Subcutaneous abdominal adipose tissue (tissue), 5 donors: Measurements from ENCODE around the gene HK1.

Source experiments
- H3K27ac ChIP-seq: one replicate; pipeline ENCODE4 v1.7.0; 2013; ENCODE audit warnings: low read depth, mild to moderate bottlenecking, inconsistent platforms, low read length, moderate library complexity
- H3K27me3 ChIP-seq, 5 donors: one replicate each; pipeline ENCODE4 v1.7.0; 2013; ENCODE audit warnings: low read length in 5 of 5, inconsistent platforms in 1 of 5; ENCODE audit not compliant: control insufficient read depth in 5 of 5, insufficient read depth in 4 of 5
- H3K36me3 ChIP-seq, 5 donors: one replicate each; pipeline ENCODE4 v1.7.0; 2013; ENCODE audit warnings: low read length in 5 of 5; ENCODE audit not compliant: control insufficient read depth in 5 of 5, insufficient read depth in 5 of 5
- H3K4me1 ChIP-seq, 5 donors: one replicate each; pipeline ENCODE4 v1.7.0; 2013; ENCODE audit warnings: low read length in 5 of 5, mild to moderate bottlenecking in 3 of 5, moderate library complexity in 1 of 5; ENCODE audit not compliant: control insufficient read depth in 5 of 5, insufficient read depth in 5 of 5
- H3K4me3 ChIP-seq, 5 donors: one replicate each; pipeline ENCODE4 v1.7.0; 2013; ENCODE audit warnings: low read length in 5 of 5, low read depth in 1 of 5
- H3K9ac ChIP-seq, 5 donors: one replicate each; pipeline ENCODE4 v1.7.0; 2013; ENCODE audit warnings: low read length in 5 of 5, mild to moderate bottlenecking in 4 of 5, moderate library complexity in 3 of 5
- H3K9me3 ChIP-seq, 5 donors: one replicate each; pipeline ENCODE4 v1.7.0; 2013; ENCODE audit warnings: low read length in 5 of 5; ENCODE audit not compliant: control insufficient read depth in 5 of 5
- donor health status: healthy.
- donor health status: healthy.
- donor health status: healthy.
- donor health status: healthy.
- donor health status: healthy.

HK1 gene

GRCh38 chr10:69363666-69364065 lies 85.4 kb downstream of the HK1 start:
- Histone ChIP-seq H3K27ac (peak overlapping the region; percentile 16), H3K4me3 (no peak overlapping the region), H3K9ac (no peak overlapping the region), H3K4me1 (peaks cover 5 to 42% (median 36%) of the 10 kb centered on the region in 5 donors), H3K27me3 (no peaks in the 10 kb centered on the region), H3K36me3 (peaks cover 0 to 56% (median 33%) of the 10 kb centered on the region in 5 donors), H3K9me3 (no peaks in the 10 kb centered on the region)

DNA sequence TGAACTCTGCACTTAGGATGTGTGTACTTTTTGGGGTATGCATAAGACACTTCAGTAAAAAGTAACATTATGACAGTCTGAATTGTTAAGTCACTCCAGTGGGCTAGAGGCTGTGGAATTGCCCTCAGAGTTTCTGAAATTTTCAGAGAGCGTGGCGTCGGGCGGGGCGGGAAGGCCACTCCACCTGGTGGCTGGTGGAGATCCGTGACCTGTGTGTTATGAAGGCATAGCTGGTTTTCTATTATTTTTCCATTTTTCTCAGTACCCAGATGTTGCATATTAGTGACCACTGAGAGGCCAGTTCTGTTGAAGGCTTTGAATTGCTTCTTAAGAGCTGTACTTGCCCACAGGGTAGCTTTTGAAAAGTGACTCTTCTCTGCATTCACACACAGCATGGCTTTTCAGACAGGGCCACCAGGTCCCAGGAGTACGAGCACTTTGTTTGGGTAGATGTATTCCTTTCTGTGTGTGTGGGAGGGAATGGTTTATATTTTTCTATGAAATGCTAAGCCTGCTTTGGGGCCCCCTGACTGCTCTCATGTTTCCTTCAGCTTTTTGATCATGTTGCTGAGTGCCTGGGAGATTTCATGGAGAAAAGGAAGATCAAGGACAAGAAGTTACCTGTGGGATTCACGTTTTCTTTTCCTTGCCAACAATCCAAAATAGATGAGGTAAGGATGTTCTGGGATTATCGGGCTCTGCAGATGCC lies 86.1 kb downstream of the HK1 start:
- H3K9me3 ChIP-seq: no peaks in the 10 kb centered on the region
- no peak overlapping the region for H3K4me3 ChIP-seq
- no peak overlapping the region for H3K9ac ChIP-seq
- no peak overlapping the region for H3K27ac ChIP-seq
- H3K4me1 ChIP-seq: peaks cover 5 to 38% (median 31%) of the 10 kb centered on the region in 5 donors
- H3K36me3 ChIP-seq: peaks cover 0 to 63% (median 40%) of the 10 kb centered on the region in 5 donors
- no peaks in the 10 kb centered on the region for H3K27me3 ChIP-seq

DNA sequence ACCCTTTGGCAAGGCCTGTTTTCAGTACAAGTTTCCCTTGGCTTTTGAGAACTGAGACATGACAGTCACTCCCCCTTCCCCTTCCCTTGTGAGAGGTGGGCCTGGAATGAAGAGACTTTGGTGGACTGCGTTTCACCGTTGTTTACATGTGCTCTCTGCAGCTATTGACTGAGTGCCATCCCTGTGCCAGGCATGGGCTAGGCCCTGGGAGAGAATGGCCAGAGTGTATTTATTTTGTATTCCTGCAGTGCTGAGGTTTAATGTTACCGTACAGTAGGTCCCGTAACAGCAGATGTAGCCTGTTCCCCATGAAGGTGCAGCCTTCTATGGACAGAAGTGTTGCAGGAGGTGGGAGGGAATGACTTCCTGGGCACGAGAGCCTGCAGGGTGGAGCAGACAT lies 88.4 kb downstream of the HK1 start:
- no peaks in the 10 kb centered on the region for H3K9me3 ChIP-seq
- no peak overlapping the region for H3K4me3 ChIP-seq
- H3K4me1 ChIP-seq: peaks cover 3 to 14% (median 10%) of the 10 kb centered on the region in 5 donors
- H3K27me3 ChIP-seq: no peaks in the 10 kb centered on the region
- H3K36me3 ChIP-seq: peaks cover 3 to 68% (median 57%) of the 10 kb centered on the region in 5 donors
- H3K27ac ChIP-seq: no peak overlapping the region
- no peak overlapping the region for H3K9ac ChIP-seq

- Histone ChIP-seq H3K9me3 (no peaks in the 10 kb centered on the region), H3K9ac (no peak overlapping the region), H3K27ac (no peak overlapping the region), H3K36me3 (peaks cover 3 to 73% (median 57%) of the 10 kb centered on the region in 5 donors), H3K27me3 (no peaks in the 10 kb centered on the region), H3K4me3 (no peak overlapping the region), H3K4me1 (peaks cover 2 to 7% (median 7%) of the 10 kb centered on the region in 5 donors)
These were observed 89.2 kb downstream of the HK1 start for GRCh38 chr10:69367469-69367868.

GRCh38 chr10:69372126-69372980 lies 94.1 kb downstream of the HK1 start:
- peaks cover 3 to 60% (median 44%) of the 10 kb centered on the region in 5 donors for H3K36me3 ChIP-seq
- H3K4me1 ChIP-seq: peaks cover 4 to 26% (median 19%) of the 10 kb centered on the region in 5 donors
- no peak overlapping the region for H3K9ac ChIP-seq
- no peaks in the 10 kb centered on the region for H3K9me3 ChIP-seq
- H3K4me3 ChIP-seq: no peak overlapping the region
- H3K27me3 ChIP-seq: no peaks in the 10 kb centered on the region
- H3K27ac ChIP-seq: no peak overlapping the region

- peaks cover 4 to 31% (median 19%) of the 10 kb centered on the region in 5 donors for H3K4me1 ChIP-seq
- H3K27ac ChIP-seq: no peak overlapping the region
- no peak overlapping the region for H3K9ac ChIP-seq
- no peaks in the 10 kb centered on the region for H3K9me3 ChIP-seq
- no peaks in the 10 kb centered on the region for H3K27me3 ChIP-seq
- no peak overlapping the region for H3K4me3 ChIP-seq
- peaks cover 3 to 54% (median 33%) of the 10 kb centered on the region in 5 donors for H3K36me3 ChIP-seq
These were observed 95.9 kb downstream of the HK1 start for GRCh38 chr10:69374242-69374641.

DNA sequence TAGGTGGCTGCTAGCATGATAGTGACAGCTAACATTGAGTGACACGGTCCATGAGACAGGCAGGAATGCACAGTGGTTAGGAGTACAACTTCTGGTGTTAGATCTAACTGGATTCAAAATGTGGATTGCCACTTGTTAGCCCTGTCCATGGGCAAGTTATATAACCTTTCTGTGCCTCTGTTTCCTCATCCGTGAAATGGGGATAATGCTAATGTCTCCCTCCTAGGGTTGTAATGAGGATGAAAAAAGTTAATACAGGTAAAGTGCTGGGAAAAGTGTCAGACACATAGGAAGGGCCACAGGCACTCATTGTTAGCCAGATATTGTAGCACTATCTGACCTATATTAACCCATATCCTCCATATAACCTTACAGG lies 96.6 kb downstream of the HK1 start:
- H3K27me3 ChIP-seq: no peaks in the 10 kb centered on the region
- H3K9ac ChIP-seq: no peak overlapping the region
- H3K4me3 ChIP-seq: no peak overlapping the region
- H3K27ac ChIP-seq: no peak overlapping the region
- H3K4me1 ChIP-seq: peaks cover 4 to 31% (median 19%) of the 10 kb centered on the region in 5 donors
- H3K9me3 ChIP-seq: no peaks in the 10 kb centered on the region
- H3K36me3 ChIP-seq: peaks cover 3 to 56% (median 35%) of the 10 kb centered on the region in 5 donors

DNA sequence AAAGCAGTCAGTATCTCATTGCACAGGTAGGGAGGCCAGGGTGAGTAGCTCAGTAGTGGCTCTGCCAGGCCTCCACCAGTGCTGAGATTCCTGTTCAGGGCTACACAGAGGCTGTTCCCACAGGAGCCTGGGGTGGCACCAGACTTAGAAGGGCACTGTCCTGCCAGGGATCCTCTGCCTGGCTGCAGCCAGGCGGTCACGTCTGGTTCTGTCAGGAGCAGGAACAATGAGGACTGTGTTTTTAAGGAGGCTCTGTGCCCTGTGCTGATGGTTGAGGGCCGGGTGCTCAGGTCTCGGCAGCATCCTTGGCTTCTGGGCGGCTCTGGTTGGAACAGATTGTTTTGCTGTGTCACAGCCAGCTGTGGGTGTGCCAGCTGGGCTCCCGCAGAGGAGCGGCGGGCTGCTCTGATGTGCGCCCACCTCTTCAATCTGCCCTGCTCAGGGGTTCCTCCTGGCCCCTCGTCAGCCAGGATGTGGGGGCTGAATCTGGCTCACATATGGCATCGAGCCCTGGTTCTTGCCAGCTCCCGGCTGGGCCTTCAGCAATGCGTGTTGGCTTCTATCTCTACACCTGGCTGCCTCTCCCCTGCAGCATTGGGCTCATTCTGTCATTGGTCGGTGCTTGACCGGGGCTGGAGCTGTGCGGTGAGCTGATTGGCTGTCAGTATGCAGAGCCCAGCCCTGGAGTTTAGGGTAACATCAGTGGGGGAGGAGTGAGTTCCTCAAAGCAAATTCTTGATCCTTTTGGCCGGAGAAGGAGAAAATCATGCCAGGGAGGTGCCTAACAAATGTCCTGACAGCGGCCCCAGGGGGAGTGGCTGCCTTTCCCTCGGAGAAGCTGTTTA lies 97.2 kb downstream of the HK1 start:
- Histone ChIP-seq H3K27ac (no peak overlapping the region), H3K27me3 (no peaks in the 10 kb centered on the region), H3K36me3 (peaks cover 2 to 56% (median 35%) of the 10 kb centered on the region in 5 donors), H3K4me1 (peaks cover 4 to 31% (median 19%) of the 10 kb centered on the region in 5 donors), H3K9ac (peak overlapping the region in 1 of 5 donors; percentile 45), H3K9me3 (no peaks in the 10 kb centered on the region), H3K4me3 (peak overlapping the region in 2 of 5 donors; percentile 14 to 33)

- H3K9ac ChIP-seq: peak overlapping the region in 1 of 5 donors; percentile 3
- H3K27me3 ChIP-seq: no peaks in the 10 kb centered on the region
- H3K9me3 ChIP-seq: no peaks in the 10 kb centered on the region
- H3K27ac ChIP-seq: no peak overlapping the region
- H3K36me3 ChIP-seq: peaks cover 0 to 53% (median 32%) of the 10 kb centered on the region in 5 donors
- no peak overlapping the region for H3K4me3 ChIP-seq
- H3K4me1 ChIP-seq: peaks cover 4 to 31% (median 19%) of the 10 kb centered on the region in 5 donors
These were observed 98.4 kb downstream of the HK1 start for GRCh38 chr10:69376662-69377061.
